K562 (cell line): ENCODE measurements around the gene CALM1. TPM values are rescaled to one million over a fixed set of nuclear protein-coding genes. Genes with fewer than 3 reads are reported as not detected.

Source experiments
- ATAC-seq: fragments of 200-7000 bp; cut with Tn5 transposase; 3 replicates; pipeline ENCODE4 v1.9.1; 2020; ENCODE audit warnings: moderate library complexity
- BruUV-seq: library from RNA; stranded (reverse); fragments of 400-500 nt; replicated peaks from 2 replicates; lab custom pipeline; 2021; lab: Mats Ljungman, UMichigan
- CTCF ChIA-PET: fragments of 300-600 bp; formaldehyde crosslinking; extraction: SDS; loops from one replicate; lab custom pipeline; 2021; ENCODE audit warnings: low intra/inter-chr PET ratio; lab: Yijun Ruan, JAX
- POLR2A ChIA-PET: fragments of 300-600, 350-650 bp; sonication (Branson Sonifier 250); formaldehyde crosslinking; extraction: SDS; loops from one replicate; lab custom pipeline; 2021; ENCODE audit warnings: antibody characterized with exemption, inconsistent platforms; lab: Yijun Ruan, JAX
- DNase-seq, 4 experiments: peaks; one replicate each; pipeline versions ENCODE4 v3.0.0 to v3.0.0-alpha.2; 2011 to 2018; ENCODE audit warnings: low spot score in 3 of 4, mixed read lengths in 3 of 4; ENCODE audit errors: extremely low read depth in 1 of 4
- FAIRE-seq: peaks from 2 replicates; lab custom pipeline; 2011; peaks lifted over from hg19 to GRCh38; lab: Jason Lieb, UNC
- H2AFZ ChIP-seq: 2 replicates; pipeline ENCODE4 v1.6.0; 2011; ENCODE audit warnings: low read depth, low read length, control low read depth, inconsistent platforms
- H3K27ac ChIP-seq: fragments of 200-600 bp; 3 replicates; pipeline ENCODE4 v1.8.0; 2011; ENCODE audit warnings: low read depth, mild to moderate bottlenecking, control low read depth, inconsistent platforms, low read length, moderate library complexity, mixed read lengths; ENCODE audit errors: extremely low read depth
- H3K27me3 ChIP-seq, 2 experiments: fragments of 300-600 bp in 1 of 2; 2 replicates in 1 of 2; 3 replicates in 1 of 2; pipeline versions ENCODE4 v1.6.0 to v1.8.0; 2011; ENCODE audit warnings: inconsistent platforms in 2 of 2, low read length in 2 of 2, mild to moderate bottlenecking in 1 of 2, mixed read lengths in 1 of 2, moderate library complexity in 1 of 2; ENCODE audit not compliant: control insufficient read depth in 2 of 2, insufficient read depth in 2 of 2
- H3K36me3 ChIP-seq: fragments of 300-600 bp; 3 replicates; pipeline ENCODE4 v1.8.0; 2011; ENCODE audit warnings: mild to moderate bottlenecking, low read length, inconsistent platforms; ENCODE audit not compliant: control insufficient read depth, insufficient read depth
- H3K4me1 ChIP-seq, 2 experiments: fragments of 200-600 bp in 1 of 2; replicated peaks in 1 of 2; 2 replicates in 1 of 2; 3 replicates in 1 of 2; pipeline versions ENCODE4 v1.5.1 to v1.8.0; 2011; ENCODE audit warnings: inconsistent platforms in 2 of 2, low read length in 2 of 2, mild to moderate bottlenecking in 1 of 2, mixed read lengths in 1 of 2, moderate library complexity in 1 of 2; ENCODE audit not compliant: control insufficient read depth in 2 of 2, insufficient read depth in 2 of 2
- H3K4me2 ChIP-seq: 2 replicates; pipeline ENCODE4 v1.6.1; 2011; ENCODE audit warnings: low read length, control low read depth, inconsistent platforms, mixed read lengths; ENCODE audit not compliant: insufficient read depth
- H3K4me3 ChIP-seq: fragments of 200-600 bp; sonication (generic), shearing (Covaris generic); 2 replicates; pipeline ENCODE4 v1.5.1; 2016; ENCODE audit warnings: control low read depth, inconsistent platforms
- H3K79me2 ChIP-seq: fragments of 200-600 bp; 3 replicates; pipeline ENCODE4 v1.8.0; 2011; ENCODE audit warnings: low read length, inconsistent platforms; ENCODE audit not compliant: control insufficient read depth, insufficient read depth
- H3K9ac ChIP-seq, 2 experiments: 2 replicates each; pipeline versions ENCODE4 v1.6.0 to v1.6.1; 2011; ENCODE audit warnings: low read depth in 2 of 2, low read length in 2 of 2, control low read depth in 1 of 2, inconsistent platforms in 1 of 2, mild to moderate bottlenecking in 1 of 2, mixed read lengths in 1 of 2; ENCODE audit not compliant: insufficient read depth in 1 of 2
- H3K9me1 ChIP-seq: one replicate; pipeline ENCODE4 v1.6.0; 2011; ENCODE audit warnings: inconsistent platforms, mild to moderate bottlenecking, low read length, moderate library complexity; ENCODE audit not compliant: control insufficient read depth, insufficient read depth
- H3K9me3 ChIP-seq: replicated peaks from 2 replicates; pipeline ENCODE4 v1.5.1; 2011; ENCODE audit warnings: low read depth, low read length, inconsistent platforms; ENCODE audit not compliant: control insufficient read depth, insufficient read depth
- H4K20me1 ChIP-seq: replicated peaks from 2 replicates; pipeline ENCODE4 v1.6.1; 2011; ENCODE audit warnings: low read length, inconsistent platforms, mixed read lengths; ENCODE audit not compliant: control insufficient read depth, insufficient read depth
- CEBPB ChIP-seq: fragments of 450-650 bp; IDR thresholded peaks from 2 replicates; pipeline ENCODE4 v1.6.1; 2016; ENCODE audit warnings: missing genetic modification characterization, missing compliant biosample characterization
- COPS2 ChIP-seq: fragments of 450-650 bp; conservative IDR thresholded peaks from 2 replicates; pipeline ENCODE4 v1.6.1; 2016; ENCODE audit warnings: mild to moderate bottlenecking, moderate library complexity
- FOXA3 ChIP-seq, 2 experiments: fragments of 450-650 bp in 1 of 2; sonication (generic) in 1 of 2; formaldehyde crosslinking; IDR thresholded peaks in 1 of 2; conservative IDR thresholded peaks in 1 of 2; 2 replicates each; pipeline versions ENCODE4 v1.4.0 to v1.8.0; 2020 to 2022; ENCODE audit warnings: mild to moderate bottlenecking in 2 of 2, missing genetic modification reagents in 1 of 2
- HNRNPLL ChIP-seq: fragments of 200-400 bp; formaldehyde crosslinking; IDR thresholded peaks from 2 replicates; pipeline ENCODE4 v1.6.1; 2017; ENCODE audit warnings: low read length, low read depth, mild to moderate bottlenecking; ENCODE audit not compliant: poor library complexity, severe bottlenecking
- WGBS: fragments of 100-300 bp; shearing (Covaris generic); methylation state at CpG from one replicate; pipeline ENCODE4 v1.1.6; 2016; ENCODE audit warnings: low coverage, mixed read lengths; ENCODE audit not compliant: insufficient coverage; ENCODE audit errors: missing lambda C conversion rate; 5-methylcytosine and 5-hydroxymethylcytosine counted together
- in situ Hi-C: fragments of 300-500 bp; cut with MboI; formaldehyde crosslinking; loops from 4 replicates; pipeline ENCODE4 v1.15.0; 2018; ENCODE audit warnings: inconsistent platforms, mixed read lengths
- intact Hi-C: fragments of 100-400 bp; cut with micrococcal nuclease; formaldehyde crosslinking; loops from 2 replicates; pipeline ENCODE4 v1.14.2; 2022
- polyA plus RNA-seq, 8 experiments: library from polyadenylated mRNA; depleted of rRNA in 4 of 8; stranded (reverse) in 5 of 8; unstranded in 3 of 8; fragments of >200 nt; fragmentation: Nextera tagmentation in 2 of 8; fragmentation: Illumina TruSeq in 1 of 8; extraction: Ambion mirVana in 2 of 8; extraction: Trizol in 1 of 8; gene quantifications; 2 replicates each; pipeline versions ENCODE4 v1.2.1 to v1.2.3, GENCODE V29; 2011 to 2014; ENCODE audit warnings: inconsistent platforms in 1 of 8, missing spikeins in 1 of 8
- total RNA-seq, 7 experiments: library from RNA; depleted of rRNA in 6 of 7; stranded (reverse); fragments of >200 nt in 6 of 7; fragmentation: Illumina TruSeq in 2 of 7; extraction: Trizol in 2 of 7; gene quantifications; 2 replicates each; pipeline versions ENCODE4 v1.2.1 to v1.2.3, GENCODE V29; 2011 to 2021; ENCODE audit warnings: low replicate concordance in 1 of 7
- TF ChIP-seq, protein P1 (sequence below), 2 experiments: fragments of 150-350 bp in 1 of 2; IDR thresholded peaks; 2 replicates each; pipeline ENCODE4 v1.6.1; 2012 to 2016; ENCODE audit warnings: low read depth in 2 of 2, low read length in 2 of 2, mild to moderate bottlenecking in 1 of 2, moderate library complexity in 1 of 2
- TF ChIP-seq, protein P2 (sequence below): fragments of 250-450 bp; sonication (Bioruptor Pico); IDR thresholded peaks from 2 replicates; pipeline ENCODE4 v1.8.0; 2021; ENCODE audit warnings: mild to moderate bottlenecking, moderate library complexity

Gene CALM1
- total and polyA plus RNA-seq, 9 of the 15 experiments (the other 6 are each of a cell fraction or from before 2014, with no cell fraction given), result 48.0 to 269 (median 158) TPM

DNA sequence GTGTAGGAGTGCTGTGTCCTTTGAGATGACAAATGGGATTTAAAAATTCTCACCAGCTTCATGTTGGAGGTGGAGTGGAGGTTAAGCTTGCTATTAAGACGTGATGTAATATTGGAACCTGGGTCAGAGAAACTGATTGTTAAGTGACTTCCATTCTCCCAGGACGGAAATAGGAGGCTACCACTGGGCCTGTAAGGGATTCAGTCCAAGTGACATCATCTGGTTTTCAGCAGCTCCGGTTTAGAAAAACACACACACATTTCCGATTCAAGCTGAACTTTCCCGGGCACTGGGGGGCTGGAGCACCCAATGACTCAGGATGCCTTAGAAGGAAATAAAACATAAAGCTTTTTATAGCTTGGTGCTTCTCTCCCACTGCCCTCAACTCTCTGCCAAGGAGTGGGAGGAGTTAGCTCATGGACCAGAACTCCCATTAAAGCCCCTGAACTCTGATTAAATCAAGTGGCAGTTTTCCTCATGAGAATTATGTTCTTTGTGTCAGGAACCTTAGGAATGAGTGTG lies 12.4 kb downstream of the CALM1 start:
- intact Hi-C loops (no loop called here), in situ Hi-C loops (loop anchor here (10.0 kb wide), 1 partner anchor 116 kb away; no protein-coding TSS in a partner anchor)
- no peaks in the 10 kb centered on the region; the same call in 1 of the 2 replicates for H4K20me1 ChIP-seq
- no peak overlapping the region for H3K9ac ChIP-seq
- no peaks in the 10 kb centered on the region for H3K4me1 ChIP-seq
- H3K9me3 ChIP-seq, result no peaks in the 10 kb centered on the region
- no peak overlapping the region for H3K4me3 ChIP-seq
- DNase-seq (no peak), ATAC-seq (no peak), FAIRE-seq (no peak)
- TF ChIP-seq, protein P1, sequence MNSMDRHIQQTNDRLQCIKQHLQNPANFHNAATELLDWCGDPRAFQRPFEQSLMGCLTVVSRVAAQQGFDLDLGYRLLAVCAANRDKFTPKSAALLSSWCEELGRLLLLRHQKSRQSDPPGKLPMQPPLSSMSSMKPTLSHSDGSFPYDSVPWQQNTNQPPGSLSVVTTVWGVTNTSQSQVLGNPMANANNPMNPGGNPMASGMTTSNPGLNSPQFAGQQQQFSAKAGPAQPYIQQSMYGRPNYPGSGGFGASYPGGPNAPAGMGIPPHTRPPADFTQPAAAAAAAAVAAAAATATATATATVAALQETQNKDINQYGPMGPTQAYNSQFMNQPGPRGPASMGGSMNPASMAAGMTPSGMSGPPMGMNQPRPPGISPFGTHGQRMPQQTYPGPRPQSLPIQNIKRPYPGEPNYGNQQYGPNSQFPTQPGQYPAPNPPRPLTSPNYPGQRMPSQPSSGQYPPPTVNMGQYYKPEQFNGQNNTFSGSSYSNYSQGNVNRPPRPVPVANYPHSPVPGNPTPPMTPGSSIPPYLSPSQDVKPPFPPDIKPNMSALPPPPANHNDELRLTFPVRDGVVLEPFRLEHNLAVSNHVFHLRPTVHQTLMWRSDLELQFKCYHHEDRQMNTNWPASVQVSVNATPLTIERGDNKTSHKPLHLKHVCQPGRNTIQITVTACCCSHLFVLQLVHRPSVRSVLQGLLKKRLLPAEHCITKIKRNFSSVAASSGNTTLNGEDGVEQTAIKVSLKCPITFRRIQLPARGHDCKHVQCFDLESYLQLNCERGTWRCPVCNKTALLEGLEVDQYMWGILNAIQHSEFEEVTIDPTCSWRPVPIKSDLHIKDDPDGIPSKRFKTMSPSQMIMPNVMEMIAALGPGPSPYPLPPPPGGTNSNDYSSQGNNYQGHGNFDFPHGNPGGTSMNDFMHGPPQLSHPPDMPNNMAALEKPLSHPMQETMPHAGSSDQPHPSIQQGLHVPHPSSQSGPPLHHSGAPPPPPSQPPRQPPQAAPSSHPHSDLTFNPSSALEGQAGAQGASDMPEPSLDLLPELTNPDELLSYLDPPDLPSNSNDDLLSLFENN (IDR thresholded peaks at IDR 0.05; ENCODE audit: low read depth in 2 of 2, low read length in 2 of 2), result no peak
- TF ChIP-seq CEBPB (tag) (no peak), HNRNPLL (no peak), FOXA3 (CRISPR knock-in tag; conservative IDR thresholded peaks at IDR 0.05 in 1 of 2, IDR thresholded peaks at IDR 0.05 in 1 of 2) (no peak), COPS2 (no peak)
- TF ChIP-seq, protein P2, sequence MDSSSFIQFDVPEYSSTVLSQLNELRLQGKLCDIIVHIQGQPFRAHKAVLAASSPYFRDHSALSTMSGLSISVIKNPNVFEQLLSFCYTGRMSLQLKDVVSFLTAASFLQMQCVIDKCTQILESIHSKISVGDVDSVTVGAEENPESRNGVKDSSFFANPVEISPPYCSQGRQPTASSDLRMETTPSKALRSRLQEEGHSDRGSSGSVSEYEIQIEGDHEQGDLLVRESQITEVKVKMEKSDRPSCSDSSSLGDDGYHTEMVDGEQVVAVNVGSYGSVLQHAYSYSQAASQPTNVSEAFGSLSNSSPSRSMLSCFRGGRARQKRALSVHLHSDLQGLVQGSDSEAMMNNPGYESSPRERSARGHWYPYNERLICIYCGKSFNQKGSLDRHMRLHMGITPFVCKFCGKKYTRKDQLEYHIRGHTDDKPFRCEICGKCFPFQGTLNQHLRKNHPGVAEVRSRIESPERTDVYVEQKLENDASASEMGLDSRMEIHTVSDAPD (CRISPR knock-in tag), result no peak
- no peaks in the 10 kb centered on the region for H3K27me3 ChIP-seq
- no peaks in the 10 kb centered on the region for H3K79me2 ChIP-seq
- 27% methylated on average over 5 of the region's 5 CpGs for WGBS
- no peak overlapping the region for H2AFZ ChIP-seq
- ChIA-PET POLR2A (interaction anchor here (0.8 kb wide), 1 partner anchor 12 kb away, joined by 7 read pairs; the partner anchor contains the start of gene CALM1), CTCF (no interaction called here)
- no peak overlapping the region for H3K27ac ChIP-seq
- H3K9me1 ChIP-seq, result no peaks in the 10 kb centered on the region
- no peak overlapping the region for H3K4me2 ChIP-seq
- no TSS peak for BruUV-seq
- peaks cover 16% of the 10 kb centered on the region; the same call in 1 of the 3 replicates for H3K36me3 ChIP-seq
